Hepatocyte (in vitro differentiated cells): ENCODE measurements around the gene UTS2. TPM values are rescaled to one million over a fixed set of nuclear protein-coding genes. Genes with fewer than 3 reads are reported as not detected.

ENCODE experiments used
- polyA plus RNA-seq: library from polyadenylated mRNA; unstranded; fragments of >200 nt; fragmentation: Nextera tagmentation; extraction: Ambion mirVana; gene quantifications from 2 replicates; pipeline ENCODE4 v1.2.1, GENCODE V29; 2016
- total RNA-seq: library from RNA; depleted of rRNA; stranded (reverse); fragments of >200 nt; gene quantifications from 2 replicates; pipeline ENCODE4 v1.2.3, GENCODE V29; 2014

UTS2 gene
- total and polyA plus RNA-seq, 2 experiments from 2014 or later = 0.29 TPM; not detected in 1

Other genes with a start within 250 kb of the UTS2 start
- 109 and 532 TPM in 2 replicates for gene VAMP3, start 81.8 kb downstream of the UTS2 start, total RNA-seq
- gene VAMP3, start 81.8 kb downstream of the UTS2 start, polyA plus RNA-seq = 69.5 and 82.5 TPM in 2 replicates
- gene PER3, start 68.8 kb downstream of the UTS2 start, total RNA-seq = 1.9 and 2.4 TPM in 2 replicates
- 2.0 and 2.7 TPM in 2 replicates for gene PER3, start 68.8 kb downstream of the UTS2 start, polyA plus RNA-seq
- 0.20 and 1.2 TPM in 2 replicates for gene TNFRSF9, start 87.8 kb upstream of the UTS2 start, total RNA-seq
- gene TNFRSF9, start 87.8 kb upstream of the UTS2 start, polyA plus RNA-seq = 0.08 and 0.40 TPM in 2 replicates
- 166 and 182 TPM in 2 replicates for gene PARK7, start 108.6 kb upstream of the UTS2 start, total RNA-seq
- 395 and 409 TPM in 2 replicates for gene PARK7, start 108.6 kb upstream of the UTS2 start, polyA plus RNA-seq
- 154 and 163 TPM in 2 replicates for gene ERRFI1, start 173.2 kb upstream of the UTS2 start, total RNA-seq
- 123 and 139 TPM in 2 replicates for gene ERRFI1, start 173.2 kb upstream of the UTS2 start, polyA plus RNA-seq